Astrocyte (in vitro differentiated cells and primary cell): ENCODE results near the gene PRRG4. TPM values are rescaled to one million over a fixed set of nuclear protein-coding genes. Genes with fewer than 3 reads are reported as not detected.

Source experiments
- DNase-seq: peaks from one replicate; pipeline ENCODE4 v3.0.0-alpha.2; 2010; ENCODE audit warnings: low read depth
- FAIRE-seq: peaks from 2 replicates; lab custom pipeline; 2011; peaks lifted over from hg19 to GRCh38; lab: Jason Lieb, UNC
- H2AFZ ChIP-seq: 2 replicates; pipeline ENCODE4 v1.6.0; 2012; ENCODE audit warnings: low read depth, low read length, inconsistent platforms
- H3K27ac ChIP-seq: 2 replicates; pipeline ENCODE4 v1.5.1; 2011; ENCODE audit warnings: low read depth, low read length, inconsistent platforms
- H3K27me3 ChIP-seq: 2 replicates; pipeline ENCODE4 v1.6.0; 2011; ENCODE audit warnings: low read length, inconsistent platforms; ENCODE audit not compliant: insufficient read depth
- H3K36me3 ChIP-seq: 2 replicates; pipeline ENCODE4 v1.5.1; 2011; ENCODE audit warnings: low read length, inconsistent platforms; ENCODE audit not compliant: insufficient read depth
- H3K4me1 ChIP-seq: 2 replicates; pipeline ENCODE4 v1.5.1; 2011; ENCODE audit warnings: low read length, inconsistent platforms; ENCODE audit not compliant: insufficient read depth
- H3K4me2 ChIP-seq: 2 replicates; pipeline ENCODE4 v1.6.0; 2012; ENCODE audit warnings: low read length, inconsistent platforms
- H3K4me3 ChIP-seq: 2 replicates; pipeline ENCODE4 v1.5.1; 2011; ENCODE audit warnings: low read depth, mild to moderate bottlenecking, low read length, inconsistent platforms; ENCODE audit not compliant: insufficient read depth
- H3K79me2 ChIP-seq: 2 replicates; pipeline ENCODE4 v1.6.0; 2012; ENCODE audit warnings: mild to moderate bottlenecking, low read length, inconsistent platforms; ENCODE audit not compliant: insufficient read depth
- H3K9ac ChIP-seq: 2 replicates; pipeline ENCODE4 v1.6.0; 2012; ENCODE audit warnings: mild to moderate bottlenecking, low read length, inconsistent platforms
- H3K9me3 ChIP-seq: 2 replicates; pipeline ENCODE4 v1.5.1; 2012; ENCODE audit warnings: low read depth, mild to moderate bottlenecking, low read length, inconsistent platforms; ENCODE audit not compliant: insufficient read depth
- H4K20me1 ChIP-seq: 2 replicates; pipeline ENCODE4 v1.6.0; 2012; ENCODE audit warnings: low read length, inconsistent platforms; ENCODE audit not compliant: insufficient read depth
- H3K27ac Mint-ChIP-seq: one replicate; pipeline ENCODE4 v1.8.0; 2021; ENCODE audit warnings: mild to moderate bottlenecking, mixed read lengths; ENCODE audit not compliant: unreplicated experiment
- H3K27me3 Mint-ChIP-seq: one replicate; pipeline ENCODE4 v1.8.0; 2021; ENCODE audit warnings: low read depth, mixed read lengths; ENCODE audit not compliant: unreplicated experiment
- H3K36me3 Mint-ChIP-seq: one replicate; pipeline ENCODE4 v1.8.0; 2021; ENCODE audit warnings: low read depth, mixed read lengths; ENCODE audit not compliant: unreplicated experiment
- H3K4me1 Mint-ChIP-seq: one replicate; pipeline ENCODE4 v1.8.0; 2021; ENCODE audit warnings: low read depth, mixed read lengths; ENCODE audit not compliant: unreplicated experiment
- H3K4me3 Mint-ChIP-seq: one replicate; pipeline ENCODE4 v1.8.0; 2021; ENCODE audit warnings: mild to moderate bottlenecking, moderate library complexity, mixed read lengths; ENCODE audit not compliant: unreplicated experiment
- H3K9me3 Mint-ChIP-seq: one replicate; pipeline ENCODE4 v1.8.0; 2021; ENCODE audit warnings: mild to moderate bottlenecking, mixed read lengths; ENCODE audit not compliant: unreplicated experiment
- EZH2 ChIP-seq: IDR thresholded peaks from 2 replicates; pipeline ENCODE4 v1.6.1; 2012; ENCODE audit warnings: mild to moderate bottlenecking, low read length, inconsistent platforms; ENCODE audit not compliant: insufficient read depth
- total RNA-seq: library from RNA; stranded (reverse); gene quantifications from 2 replicates; pipeline ENCODE4 v1.2.1, GENCODE V29; 2021
- TF ChIP-seq, protein P1 (sequence below): IDR thresholded peaks from 2 replicates; pipeline ENCODE4 v1.5.1; 2011; ENCODE audit warnings: low read depth, mild to moderate bottlenecking, inconsistent platforms, low read length, moderate library complexity; ENCODE audit not compliant: insufficient read depth

PRRG4 gene
- total RNA-seq, 1 donor from 2014 or later: 0.45 TPM

DNA sequence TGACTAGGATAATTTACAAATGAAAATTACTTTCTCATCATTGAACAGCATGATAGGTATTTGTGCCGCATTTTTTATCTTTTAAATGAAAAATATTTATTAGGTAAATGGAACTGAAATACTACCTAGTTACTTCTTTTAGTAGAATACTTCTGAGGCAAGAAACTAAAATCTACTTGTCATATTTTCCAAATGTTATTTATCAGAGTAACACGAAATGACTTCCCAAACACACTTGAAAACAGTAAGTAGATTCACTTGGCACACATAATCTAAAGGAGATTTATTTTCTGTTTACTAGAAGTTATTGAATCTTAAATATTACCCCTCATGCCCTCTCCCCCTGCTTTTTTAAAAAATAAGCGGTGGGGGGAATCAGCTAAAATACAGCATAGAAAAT, 65.2 kb downstream of the PRRG4 start:
- Histone ChIP-seq H3K9ac (peak overlapping the region; percentile 95), H3K4me1 (peaks cover 11% of the 10 kb centered on the region), H3K27me3 (no peaks in the 10 kb centered on the region), H3K4me2 (peak overlapping the region; percentile 91), H4K20me1 (peaks cover 19% of the 10 kb centered on the region), H3K9me3 (no peaks in the 10 kb centered on the region), H3K4me3 (peak overlapping the region; percentile 79), H3K79me2 (peaks cover 68% of the 10 kb centered on the region), H2AFZ (no peak overlapping the region), H3K27ac (peak overlapping the region; percentile 86), H3K36me3 (peaks cover 8% of the 10 kb centered on the region)
- peak overlapping the region; percentile 89 for H3K4me3 Mint-ChIP-seq
- H3K9me3 Mint-ChIP-seq: no peaks in the 10 kb centered on the region
- H3K27me3 Mint-ChIP-seq: no peaks in the 10 kb centered on the region
- DNase-seq (no peak), FAIRE-seq (no peak)
- TF ChIP-seq, protein P1, sequence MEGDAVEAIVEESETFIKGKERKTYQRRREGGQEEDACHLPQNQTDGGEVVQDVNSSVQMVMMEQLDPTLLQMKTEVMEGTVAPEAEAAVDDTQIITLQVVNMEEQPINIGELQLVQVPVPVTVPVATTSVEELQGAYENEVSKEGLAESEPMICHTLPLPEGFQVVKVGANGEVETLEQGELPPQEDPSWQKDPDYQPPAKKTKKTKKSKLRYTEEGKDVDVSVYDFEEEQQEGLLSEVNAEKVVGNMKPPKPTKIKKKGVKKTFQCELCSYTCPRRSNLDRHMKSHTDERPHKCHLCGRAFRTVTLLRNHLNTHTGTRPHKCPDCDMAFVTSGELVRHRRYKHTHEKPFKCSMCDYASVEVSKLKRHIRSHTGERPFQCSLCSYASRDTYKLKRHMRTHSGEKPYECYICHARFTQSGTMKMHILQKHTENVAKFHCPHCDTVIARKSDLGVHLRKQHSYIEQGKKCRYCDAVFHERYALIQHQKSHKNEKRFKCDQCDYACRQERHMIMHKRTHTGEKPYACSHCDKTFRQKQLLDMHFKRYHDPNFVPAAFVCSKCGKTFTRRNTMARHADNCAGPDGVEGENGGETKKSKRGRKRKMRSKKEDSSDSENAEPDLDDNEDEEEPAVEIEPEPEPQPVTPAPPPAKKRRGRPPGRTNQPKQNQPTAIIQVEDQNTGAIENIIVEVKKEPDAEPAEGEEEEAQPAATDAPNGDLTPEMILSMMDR: no peak
- no peak for TF ChIP-seq EZH2
- peaks cover 3% of the 10 kb centered on the region for H3K36me3 Mint-ChIP-seq
- H3K4me1 Mint-ChIP-seq: peaks cover 17% of the 10 kb centered on the region
- H3K27ac Mint-ChIP-seq: peak overlapping the region; percentile 94

DNA sequence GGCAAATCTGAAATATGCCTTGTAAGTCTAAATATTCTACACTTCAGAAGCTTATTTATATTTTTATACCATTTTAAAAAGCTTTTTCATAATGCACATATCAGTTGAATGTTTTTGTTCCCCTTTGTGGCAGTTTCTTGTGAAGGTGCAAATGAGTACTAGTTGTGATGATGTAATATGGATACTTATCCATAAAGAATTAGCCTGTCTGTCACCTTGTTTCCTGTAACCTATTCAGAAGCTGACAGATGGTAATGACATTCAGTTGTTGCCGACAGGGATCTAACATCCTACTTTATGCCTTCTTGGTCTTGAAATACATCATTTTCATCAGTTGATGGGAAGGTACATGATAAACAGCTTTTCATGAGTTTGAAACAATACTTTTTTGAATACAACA, 65.7 kb downstream of the PRRG4 start:
- H3K9me3 ChIP-seq: no peaks in the 10 kb centered on the region

DNA sequence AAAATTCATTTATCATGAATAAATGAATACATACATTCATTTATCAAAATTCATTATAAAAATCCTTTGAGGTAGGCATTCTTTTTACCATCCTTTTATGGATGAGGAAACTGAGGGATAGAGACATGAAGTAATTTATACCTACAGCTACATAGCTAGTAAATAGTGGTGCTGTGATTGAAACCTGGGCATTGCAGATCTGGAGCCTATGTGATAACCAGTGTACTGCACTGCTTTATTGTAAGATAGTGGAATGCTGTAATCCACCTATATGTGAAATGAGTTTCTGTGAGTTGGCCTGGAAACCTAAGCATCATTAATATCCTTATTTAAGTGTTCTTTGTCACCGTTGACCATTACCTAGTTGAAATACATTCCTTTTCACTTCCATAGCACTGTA, 67.4 kb downstream of the PRRG4 start:
- Histone ChIP-seq H4K20me1 (peaks cover 39% of the 10 kb centered on the region), H3K4me1 (peaks cover 8% of the 10 kb centered on the region), H3K9ac (no peak overlapping the region), H3K4me2 (no peak overlapping the region), H3K27ac (no peak overlapping the region), H3K36me3 (peaks cover 9% of the 10 kb centered on the region), H3K9me3 (no peaks in the 10 kb centered on the region), H3K4me3 (no peak overlapping the region), H2AFZ (no peak overlapping the region), H3K79me2 (peaks cover 89% of the 10 kb centered on the region), H3K27me3 (no peaks in the 10 kb centered on the region)
- H3K4me3 Mint-ChIP-seq: no peak overlapping the region
- no peak for TF ChIP-seq EZH2
- TF ChIP-seq, protein P1: no peak
- DNase-seq (no peak), FAIRE-seq (no peak)
- H3K27me3 Mint-ChIP-seq: no peaks in the 10 kb centered on the region
- H3K27ac Mint-ChIP-seq: no peak overlapping the region
- H3K9me3 Mint-ChIP-seq: no peaks in the 10 kb centered on the region
- H3K36me3 Mint-ChIP-seq: peaks cover 4% of the 10 kb centered on the region
- H3K4me1 Mint-ChIP-seq: peaks cover 16% of the 10 kb centered on the region

More for the DNA sequence above, 65.7 kb downstream of the PRRG4 start:
- H3K36me3 ChIP-seq: peaks cover 9% of the 10 kb centered on the region
- DNase-seq (no peak), FAIRE-seq (no peak)
- peak overlapping the region; percentile 14 for H3K27ac Mint-ChIP-seq
- H3K36me3 Mint-ChIP-seq: peaks cover 4% of the 10 kb centered on the region
- no peak overlapping the region for H2AFZ ChIP-seq
- H3K4me1 ChIP-seq: peaks cover 11% of the 10 kb centered on the region
- no peaks in the 10 kb centered on the region for H3K27me3 Mint-ChIP-seq
- peaks cover 73% of the 10 kb centered on the region for H3K79me2 ChIP-seq
- H3K9ac ChIP-seq: no peak overlapping the region
- TF ChIP-seq, protein P1: no peak
- no peak for TF ChIP-seq EZH2
- H3K27ac ChIP-seq: no peak overlapping the region
- H3K4me2 ChIP-seq: peak overlapping the region; percentile 91
- peak overlapping the region; percentile 89 for H3K4me3 Mint-ChIP-seq
- H3K4me1 Mint-ChIP-seq: peaks cover 18% of the 10 kb centered on the region
- peaks cover 25% of the 10 kb centered on the region for H4K20me1 ChIP-seq
- no peaks in the 10 kb centered on the region for H3K27me3 ChIP-seq
- no peaks in the 10 kb centered on the region for H3K9me3 Mint-ChIP-seq
- H3K4me3 ChIP-seq: no peak overlapping the region
